Measurements from ENCODE around the gene PPIP5K2. TPM values are rescaled to one million over a fixed set of nuclear protein-coding genes. Genes with fewer than 3 reads are reported as not detected.

Gene PPIP5K2
- total RNA-seq, 1 donor from 2014 or later: 76.1 TPM

DNA sequence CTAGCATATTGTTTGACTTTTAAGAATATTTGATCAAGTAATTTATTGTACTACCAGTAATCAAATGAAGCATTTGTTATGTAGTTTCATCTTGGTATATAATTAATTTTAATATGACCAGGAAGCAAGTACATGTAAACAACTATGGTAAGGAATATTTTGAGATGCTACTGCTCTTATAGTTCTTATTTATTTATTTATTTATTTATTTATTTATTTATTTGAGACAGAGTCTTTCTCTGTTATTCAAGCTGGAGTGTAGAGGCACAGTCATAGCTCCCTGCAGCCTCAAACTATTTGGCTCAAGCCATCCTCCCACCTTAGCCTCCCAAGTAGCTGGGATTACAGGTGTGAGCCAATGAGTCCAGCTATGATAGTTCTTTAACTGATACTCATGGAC lies 8.1 kb downstream of the PPIP5K2 start:
- ChIA-PET POLR2A (no interaction called here), CTCF (interaction anchor here (0.6 to 1.4 kb wide), 2 partner anchors 10 to 369 kb away, joined by 3 to 7 read pairs; no protein-coding TSS in a partner anchor)
- Mint-ChIP-seq H3K4me3 (no peak overlapping the region), H3K9me3 (no peaks in the 10 kb centered on the region), H3K27me3 (no peaks in the 10 kb centered on the region), H3K27ac (no peak overlapping the region), H3K4me1 (peaks cover 13% of the 10 kb centered on the region), H3K36me3 (ENCODE audit: low read depth) (peaks cover 23% of the 10 kb centered on the region)
- intact Hi-C loops (cut with micrococcal nuclease): no loop called here
- no peak for DNase-seq
- ATAC-seq (ENCODE audit: low read depth): no peak
- TF ChIP-seq, protein P1, sequence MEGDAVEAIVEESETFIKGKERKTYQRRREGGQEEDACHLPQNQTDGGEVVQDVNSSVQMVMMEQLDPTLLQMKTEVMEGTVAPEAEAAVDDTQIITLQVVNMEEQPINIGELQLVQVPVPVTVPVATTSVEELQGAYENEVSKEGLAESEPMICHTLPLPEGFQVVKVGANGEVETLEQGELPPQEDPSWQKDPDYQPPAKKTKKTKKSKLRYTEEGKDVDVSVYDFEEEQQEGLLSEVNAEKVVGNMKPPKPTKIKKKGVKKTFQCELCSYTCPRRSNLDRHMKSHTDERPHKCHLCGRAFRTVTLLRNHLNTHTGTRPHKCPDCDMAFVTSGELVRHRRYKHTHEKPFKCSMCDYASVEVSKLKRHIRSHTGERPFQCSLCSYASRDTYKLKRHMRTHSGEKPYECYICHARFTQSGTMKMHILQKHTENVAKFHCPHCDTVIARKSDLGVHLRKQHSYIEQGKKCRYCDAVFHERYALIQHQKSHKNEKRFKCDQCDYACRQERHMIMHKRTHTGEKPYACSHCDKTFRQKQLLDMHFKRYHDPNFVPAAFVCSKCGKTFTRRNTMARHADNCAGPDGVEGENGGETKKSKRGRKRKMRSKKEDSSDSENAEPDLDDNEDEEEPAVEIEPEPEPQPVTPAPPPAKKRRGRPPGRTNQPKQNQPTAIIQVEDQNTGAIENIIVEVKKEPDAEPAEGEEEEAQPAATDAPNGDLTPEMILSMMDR (IDR thresholded peaks at IDR 0.05): no peak

DNA sequence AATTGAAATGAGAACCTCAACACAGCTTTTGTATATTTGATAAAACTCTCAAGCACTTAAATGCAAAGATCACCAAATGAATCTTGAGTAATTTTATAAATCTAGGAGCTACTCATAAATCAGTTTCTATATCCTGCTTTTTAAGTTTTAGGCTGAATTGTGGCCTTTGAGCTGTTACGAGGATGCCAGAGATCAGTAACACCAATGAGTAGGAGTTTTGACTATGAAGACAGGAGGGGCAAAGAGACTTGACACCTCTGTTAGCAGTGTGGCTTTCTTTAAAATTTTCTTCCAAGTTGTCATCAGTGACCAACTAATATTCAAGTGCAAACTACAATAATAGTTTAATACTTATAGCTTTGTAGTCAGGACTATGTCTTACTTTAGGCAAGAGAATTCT lies 12.6 kb downstream of the PPIP5K2 start:
- H3K27ac Mint-ChIP-seq: no peak overlapping the region
- POLR2A ChIA-PET: no interaction called here
- intact Hi-C loops (cut with micrococcal nuclease): no loop called here
- peaks cover 9% of the 10 kb centered on the region for H3K4me1 Mint-ChIP-seq
- H3K9me3 Mint-ChIP-seq: no peaks in the 10 kb centered on the region
- CTCF ChIA-PET: no interaction called here
- TF ChIP-seq, protein P1 (IDR thresholded peaks at IDR 0.05): no peak
- H3K36me3 Mint-ChIP-seq (ENCODE audit: low read depth): peaks cover 31% of the 10 kb centered on the region
- DNase-seq (no peak), ATAC-seq (ENCODE audit: low read depth) (no peak)
- no peak overlapping the region for H3K4me3 Mint-ChIP-seq
- H3K27me3 Mint-ChIP-seq: no peaks in the 10 kb centered on the region

DNA sequence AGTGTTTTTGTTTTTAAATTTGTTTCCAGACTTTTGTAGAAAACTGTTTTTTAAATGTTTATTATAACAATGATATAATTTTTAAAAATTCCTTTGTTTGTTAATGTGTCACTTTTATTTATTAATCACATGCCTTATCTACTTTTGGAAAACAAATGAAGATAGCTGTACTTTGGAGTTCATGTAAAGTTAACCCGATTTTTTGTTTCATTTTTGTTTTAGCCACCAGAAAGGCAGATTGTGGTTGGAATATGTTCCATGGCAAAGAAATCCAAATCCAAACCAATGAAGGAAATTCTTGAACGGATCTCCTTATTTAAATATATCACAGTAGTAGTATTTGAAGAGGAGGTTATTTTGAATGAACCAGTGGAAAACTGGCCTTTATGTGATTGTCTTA lies 13.1 kb downstream of the PPIP5K2 start:
- H3K27me3 Mint-ChIP-seq: no peaks in the 10 kb centered on the region
- TF ChIP-seq, protein P1 (IDR thresholded peaks at IDR 0.05): no peak
- H3K4me3 Mint-ChIP-seq: no peak overlapping the region
- H3K9me3 Mint-ChIP-seq: no peaks in the 10 kb centered on the region
- POLR2A ChIA-PET: no interaction called here
- intact Hi-C loops (cut with micrococcal nuclease): no loop called here
- no peak overlapping the region for H3K27ac Mint-ChIP-seq
- CTCF ChIA-PET: no interaction called here
- ATAC-seq (ENCODE audit: low read depth): no peak
- H3K36me3 Mint-ChIP-seq (ENCODE audit: low read depth): peaks cover 31% of the 10 kb centered on the region
- peaks cover 8% of the 10 kb centered on the region for H3K4me1 Mint-ChIP-seq
- no peak for DNase-seq

DNA sequence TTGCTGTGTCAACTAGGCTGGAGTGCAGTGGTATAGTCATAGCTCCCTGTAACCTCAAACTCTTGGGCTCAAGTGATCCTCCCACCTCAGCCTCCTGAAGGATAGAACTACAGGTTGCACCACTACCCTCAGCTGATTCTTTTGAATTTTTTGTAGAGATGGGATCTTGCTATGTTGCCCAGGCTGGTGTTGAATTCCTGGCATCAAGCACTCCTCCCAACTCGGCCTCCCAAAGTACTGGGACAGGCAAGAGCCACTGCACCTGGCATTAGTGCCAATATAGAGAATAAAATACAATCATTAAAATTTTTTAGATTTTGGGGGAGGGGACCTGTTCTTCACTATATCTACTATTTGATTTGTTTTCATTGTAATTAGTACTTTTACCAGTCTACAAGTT lies 15.4 kb downstream of the PPIP5K2 start:
- H3K9me3 Mint-ChIP-seq: no peaks in the 10 kb centered on the region

DNA sequence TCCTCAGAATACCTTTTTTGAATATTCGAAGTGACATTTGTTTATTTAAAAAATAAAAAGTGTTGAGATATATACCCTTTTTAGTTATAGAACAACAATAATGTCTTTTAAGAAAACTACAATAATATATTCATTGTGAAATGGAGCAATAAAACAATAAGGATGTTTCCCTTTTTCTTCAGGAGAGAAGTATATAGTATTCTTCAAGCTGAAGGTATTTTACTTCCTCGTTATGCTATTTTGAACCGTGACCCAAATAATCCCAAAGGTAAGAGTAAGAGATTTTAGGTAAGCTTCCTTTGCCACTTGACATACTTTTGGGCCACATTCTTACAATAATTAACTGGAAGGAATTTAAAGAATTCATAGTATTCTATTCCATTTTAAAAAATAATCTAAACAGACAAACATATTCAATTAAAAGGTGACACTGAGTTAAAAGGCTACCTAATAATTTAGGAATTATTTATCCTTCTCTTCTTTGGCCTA lies 18.1 kb downstream of the PPIP5K2 start:
- intact Hi-C loops (cut with micrococcal nuclease): no loop called here
- Mint-ChIP-seq H3K36me3 (ENCODE audit: low read depth) (peaks cover 35% of the 10 kb centered on the region), H3K27ac (no peak overlapping the region), H3K27me3 (no peaks in the 10 kb centered on the region), H3K9me3 (no peaks in the 10 kb centered on the region), H3K4me1 (no peaks in the 10 kb centered on the region), H3K4me3 (no peak overlapping the region)
- ChIA-PET POLR2A (interaction anchor here (0.9 kb wide), 1 partner anchor 18 kb away, joined by 3 read pairs; the partner anchor contains the start of genes GIN1 and PPIP5K2), CTCF (interaction anchor here (0.7 to 2.9 kb wide), 8 partner anchors 11 to 602 kb away, joined by 3 to 29 read pairs (median 5); no protein-coding TSS in a partner anchor)
- ATAC-seq (ENCODE audit: low read depth): no peak
- TF ChIP-seq, protein P1 (IDR thresholded peaks at IDR 0.05): no peak
- DNase-seq: no peak

More for the DNA sequence above, 15.4 kb downstream of the PPIP5K2 start:
- Mint-ChIP-seq H3K27me3 (no peaks in the 10 kb centered on the region), H3K4me1 (peaks cover 1% of the 10 kb centered on the region), H3K27ac (no peak overlapping the region), H3K36me3 (ENCODE audit: low read depth) (peaks cover 36% of the 10 kb centered on the region), H3K4me3 (no peak overlapping the region)
- ChIA-PET POLR2A (no interaction called here), CTCF (interaction anchor here (0.7 kb wide), 1 partner anchor 21 kb away, joined by 4 read pairs; no protein-coding TSS in a partner anchor)
- intact Hi-C loops (cut with micrococcal nuclease): no loop called here
- ATAC-seq (ENCODE audit: low read depth) (no peak), DNase-seq (no peak)
- TF ChIP-seq, protein P1 (IDR thresholded peaks at IDR 0.05): no peak
